ENCODE data around the gene YIF1A. TPM values are rescaled to one million over a fixed set of nuclear protein-coding genes. Genes with fewer than 3 reads are reported as not detected.
"Not testable (repeated sequence)": the region's sequence is repeated elsewhere in the genome, so short reads cannot be mapped to it uniquely, and the experiment has no call there.

The YIF1A gene
- polyA plus RNA-seq, 3 donors = 44.4 to 49.6 (median 45.8) TPM

GRCh38 chr11:66312549-66313320 is 23.8 kb upstream of the YIF1A start:
- peak in 2 of 3 donors; percentile 94 to 95 for DNase-seq (ENCODE audit: low read depth in 3 of 3, low spot score in 2 of 3)

GRCh38 chr11:66311965-66312548 is 23.1 kb upstream of the YIF1A start:
- peak; percentile 82 to 89 (median 83) for DNase-seq (ENCODE audit: low read depth in 3 of 3, low spot score in 2 of 3)

- no peak for DNase-seq (ENCODE audit: low read depth in 3 of 3, low spot score in 2 of 3)
Observed at GRCh38 chr11:66311470-66311964, 22.6 kb upstream of the YIF1A start.

- DNase-seq (ENCODE audit: low read depth in 3 of 3, low spot score in 2 of 3) = not testable (repeated sequence)
Observed at GRCh38 chr11:66310803-66311440, 22.0 kb upstream of the YIF1A start.

GRCh38 chr11:66310324-66310723 is 21.4 kb upstream of the YIF1A start:
- DNase-seq (ENCODE audit: low read depth in 3 of 3, low spot score in 2 of 3) = no peak

- DNase-seq (ENCODE audit: low read depth in 3 of 3, low spot score in 2 of 3) = no peak
Observed at GRCh38 chr11:66309475-66309874, 20.5 kb upstream of the YIF1A start.

- no peak for DNase-seq (ENCODE audit: low read depth in 3 of 3, low spot score in 2 of 3)
Observed at GRCh38 chr11:66302656-66303055, 13.7 kb upstream of the YIF1A start.

GRCh38 chr11:66299186-66299585 is 10.2 kb upstream of the YIF1A start:
- DNase-seq (ENCODE audit: low read depth in 3 of 3, low spot score in 2 of 3) = no peak

GRCh38 chr11:66297610-66298009 is 8.7 kb upstream of the YIF1A start:
- DNase-seq (ENCODE audit: low read depth in 3 of 3, low spot score in 2 of 3) = no peak

GRCh38 chr11:66294626-66295620 is 6.0 kb upstream of the YIF1A start:
- DNase-seq (ENCODE audit: low read depth in 3 of 3, low spot score in 2 of 3) = no peak

GRCh38 chr11:66293777-66294625 is 5.1 kb upstream of the YIF1A start:
- DNase-seq (ENCODE audit: low read depth in 3 of 3, low spot score in 2 of 3) = no peak

- no peak for DNase-seq (ENCODE audit: low read depth in 3 of 3, low spot score in 2 of 3)
Observed at GRCh38 chr11:66293352-66293751, 4.4 kb upstream of the YIF1A start.

- no peak for DNase-seq (ENCODE audit: low read depth in 3 of 3, low spot score in 2 of 3)
Observed at GRCh38 chr11:66292543-66293332, 3.8 kb upstream of the YIF1A start.

GRCh38 chr11:66291706-66292542 is 3.0 kb upstream of the YIF1A start, which contains the start of gene TMEM151A:
TMEM151A (plus strand) TSS chr11:66291894; CDS start chr11:66292014, 120 bp downstream.
- no peak for DNase-seq (ENCODE audit: low read depth in 3 of 3, low spot score in 2 of 3)

- no peak for DNase-seq (ENCODE audit: low read depth in 3 of 3, low spot score in 2 of 3)
Observed at GRCh38 chr11:66291303-66291705, 2.4 kb upstream of the YIF1A start.

GRCh38 chr11:66290330-66290621 is 1.3 kb upstream of the YIF1A start:
- DNase-seq (ENCODE audit: low read depth in 3 of 3, low spot score in 2 of 3) = no peak

- peak; percentile 72 to 80 (median 73) for DNase-seq (ENCODE audit: low read depth in 3 of 3, low spot score in 2 of 3)
Observed at GRCh38 chr11:66289548-66290329, 796 bp upstream of the YIF1A start.
